Activated T-cell treated with anti-CD3 and anti-CD28 coated beads, Interleukin-2, amount 50 U/mL, for 24 hours (primary cell): Measurements from ENCODE around the gene PHLPP1.

Experiments used
- DNase-seq: peaks from one replicate; pipeline ENCODE4 v3.0.0-alpha.2; 2020
- H3K27ac Mint-ChIP-seq: 2 replicates; pipeline ENCODE4 v1.8.0; 2020; ENCODE audit warnings: mild to moderate bottlenecking, mixed read lengths
- H3K27me3 Mint-ChIP-seq: 2 replicates; pipeline ENCODE4 v1.8.0; 2020; ENCODE audit warnings: mixed read lengths
- H3K36me3 Mint-ChIP-seq: 2 replicates; pipeline ENCODE4 v1.8.0; 2020; ENCODE audit warnings: low read depth, mixed read lengths
- H3K4me1 Mint-ChIP-seq: 2 replicates; pipeline ENCODE4 v1.8.0; 2020; ENCODE audit warnings: low read depth, mixed read lengths
- H3K4me3 Mint-ChIP-seq: 2 replicates; pipeline ENCODE4 v1.8.0; 2020; ENCODE audit warnings: mild to moderate bottlenecking, moderate library complexity, mixed read lengths
- H3K9me3 Mint-ChIP-seq: 2 replicates; pipeline ENCODE4 v1.8.0; 2020; ENCODE audit warnings: mixed read lengths

Gene PHLPP1

GRCh38 chr18:62982600-62983251 is 267.4 kb downstream of the PHLPP1 start:
- Mint-ChIP-seq H3K9me3 (no peaks in the 10 kb centered on the region), H3K27me3 (no peaks in the 10 kb centered on the region), H3K36me3 (peaks cover 15% of the 10 kb centered on the region), H3K4me3 (peak overlapping the region; percentile 33), H3K27ac (no peak overlapping the region), H3K4me1 (peaks cover 6% of the 10 kb centered on the region)
- DNase-seq: peak; percentile 64

GRCh38 chr18:62984656-62985315 is 269.4 kb downstream of the PHLPP1 start:
- Mint-ChIP-seq H3K36me3 (no peaks in the 10 kb centered on the region), H3K27ac (no peak overlapping the region), H3K27me3 (no peaks in the 10 kb centered on the region), H3K9me3 (no peaks in the 10 kb centered on the region), H3K4me3 (no peak overlapping the region), H3K4me1 (peaks cover 6% of the 10 kb centered on the region)
- DNase-seq: no peak

- Mint-ChIP-seq H3K36me3 (no peaks in the 10 kb centered on the region), H3K4me1 (peaks cover 6% of the 10 kb centered on the region), H3K4me3 (no peak overlapping the region), H3K27me3 (peaks cover 2% of the 10 kb centered on the region), H3K27ac (no peak overlapping the region), H3K9me3 (no peaks in the 10 kb centered on the region)
- DNase-seq: no peak
These were observed 271.1 kb downstream of the PHLPP1 start for GRCh38 chr18:62986490-62986889.

GRCh38 chr18:62987055-62987830 is 271.9 kb downstream of the PHLPP1 start:
- H3K27me3 Mint-ChIP-seq: peaks cover 4% of the 10 kb centered on the region
- H3K27ac Mint-ChIP-seq: no peak overlapping the region
- H3K4me1 Mint-ChIP-seq: peaks cover 6% of the 10 kb centered on the region
- H3K4me3 Mint-ChIP-seq: no peak overlapping the region
- no peaks in the 10 kb centered on the region for H3K9me3 Mint-ChIP-seq
- H3K36me3 Mint-ChIP-seq: no peaks in the 10 kb centered on the region
- no peak for DNase-seq

- Mint-ChIP-seq H3K36me3 (no peaks in the 10 kb centered on the region), H3K27me3 (peaks cover 5% of the 10 kb centered on the region), H3K27ac (no peak overlapping the region), H3K9me3 (no peaks in the 10 kb centered on the region), H3K4me3 (no peak overlapping the region), H3K4me1 (peaks cover under 1% of the 10 kb centered on the region)
- no peak for DNase-seq
These were observed 272.5 kb downstream of the PHLPP1 start for GRCh38 chr18:62987859-62988258.

- H3K36me3 Mint-ChIP-seq: no peaks in the 10 kb centered on the region
- H3K27me3 Mint-ChIP-seq: peaks cover 5% of the 10 kb centered on the region
- no peaks in the 10 kb centered on the region for H3K4me1 Mint-ChIP-seq
- H3K4me3 Mint-ChIP-seq: no peak overlapping the region
- H3K27ac Mint-ChIP-seq: no peak overlapping the region
- no peak for DNase-seq
- H3K9me3 Mint-ChIP-seq: no peaks in the 10 kb centered on the region
These were observed 273.1 kb downstream of the PHLPP1 start for GRCh38 chr18:62988471-62988870.

- peaks cover 9% of the 10 kb centered on the region for H3K27me3 Mint-ChIP-seq
- no peaks in the 10 kb centered on the region for H3K36me3 Mint-ChIP-seq
- no peak for DNase-seq
- H3K9me3 Mint-ChIP-seq: no peaks in the 10 kb centered on the region
- H3K4me1 Mint-ChIP-seq: no peaks in the 10 kb centered on the region
- no peak overlapping the region for H3K4me3 Mint-ChIP-seq
- no peak overlapping the region for H3K27ac Mint-ChIP-seq
These were observed 273.9 kb downstream of the PHLPP1 start for GRCh38 chr18:62989195-62989594.

GRCh38 chr18:62990653-62991052 is 275.3 kb downstream of the PHLPP1 start:
- no peaks in the 10 kb centered on the region for H3K36me3 Mint-ChIP-seq
- H3K9me3 Mint-ChIP-seq: no peaks in the 10 kb centered on the region
- no peak overlapping the region for H3K4me3 Mint-ChIP-seq
- no peak overlapping the region for H3K27ac Mint-ChIP-seq
- DNase-seq: no peak
- H3K4me1 Mint-ChIP-seq: no peaks in the 10 kb centered on the region
- H3K27me3 Mint-ChIP-seq: peaks cover 12% of the 10 kb centered on the region

GRCh38 chr18:62991389-62991788 is 276.0 kb downstream of the PHLPP1 start:
- Mint-ChIP-seq H3K4me3 (no peak overlapping the region), H3K36me3 (no peaks in the 10 kb centered on the region), H3K27ac (no peak overlapping the region), H3K9me3 (no peaks in the 10 kb centered on the region), H3K4me1 (no peaks in the 10 kb centered on the region), H3K27me3 (peaks cover 12% of the 10 kb centered on the region)
- no peak for DNase-seq

- H3K4me1 Mint-ChIP-seq: no peaks in the 10 kb centered on the region
- DNase-seq: no peak
- H3K36me3 Mint-ChIP-seq: no peaks in the 10 kb centered on the region
- H3K9me3 Mint-ChIP-seq: no peaks in the 10 kb centered on the region
- no peak overlapping the region for H3K27ac Mint-ChIP-seq
- H3K27me3 Mint-ChIP-seq: peaks cover 12% of the 10 kb centered on the region
- no peak overlapping the region for H3K4me3 Mint-ChIP-seq
These were observed 276.6 kb downstream of the PHLPP1 start for GRCh38 chr18:62991959-62992358.

GRCh38 chr18:62992877-62993365 is 277.6 kb downstream of the PHLPP1 start:
- H3K9me3 Mint-ChIP-seq: no peaks in the 10 kb centered on the region
- H3K4me3 Mint-ChIP-seq: no peak overlapping the region
- no peak overlapping the region for H3K27ac Mint-ChIP-seq
- H3K4me1 Mint-ChIP-seq: no peaks in the 10 kb centered on the region
- no peaks in the 10 kb centered on the region for H3K36me3 Mint-ChIP-seq
- DNase-seq: no peak
- H3K27me3 Mint-ChIP-seq: peaks cover 12% of the 10 kb centered on the region

GRCh38 chr18:62996566-62996965 is 281.2 kb downstream of the PHLPP1 start:
- Mint-ChIP-seq H3K4me1 (no peaks in the 10 kb centered on the region), H3K27me3 (peaks cover 10% of the 10 kb centered on the region), H3K36me3 (no peaks in the 10 kb centered on the region), H3K27ac (no peak overlapping the region), H3K9me3 (no peaks in the 10 kb centered on the region), H3K4me3 (no peak overlapping the region)
- DNase-seq: no peak

- Mint-ChIP-seq H3K36me3 (no peaks in the 10 kb centered on the region), H3K4me3 (no peak overlapping the region), H3K27me3 (peaks cover 10% of the 10 kb centered on the region), H3K9me3 (no peaks in the 10 kb centered on the region), H3K4me1 (no peaks in the 10 kb centered on the region), H3K27ac (no peak overlapping the region)
- no peak for DNase-seq
These were observed 281.7 kb downstream of the PHLPP1 start for GRCh38 chr18:62997076-62997475.

- Mint-ChIP-seq H3K27ac (no peak overlapping the region), H3K4me1 (no peaks in the 10 kb centered on the region), H3K27me3 (peaks cover 7% of the 10 kb centered on the region), H3K9me3 (no peaks in the 10 kb centered on the region), H3K36me3 (no peaks in the 10 kb centered on the region), H3K4me3 (no peak overlapping the region)
- DNase-seq: no peak
These were observed 283.1 kb downstream of the PHLPP1 start for GRCh38 chr18:62998443-62998842.

GRCh38 chr18:62999392-62999791 is 284.1 kb downstream of the PHLPP1 start:
- H3K4me1 Mint-ChIP-seq: no peaks in the 10 kb centered on the region
- no peaks in the 10 kb centered on the region for H3K9me3 Mint-ChIP-seq
- no peak overlapping the region for H3K4me3 Mint-ChIP-seq
- no peak for DNase-seq
- no peaks in the 10 kb centered on the region for H3K36me3 Mint-ChIP-seq
- peaks cover 3% of the 10 kb centered on the region for H3K27me3 Mint-ChIP-seq
- no peak overlapping the region for H3K27ac Mint-ChIP-seq
